Measurements from ENCODE around the gene ZNF662.

The ZNF662 gene

GRCh38 chr3:42942693-42943092 is 36.8 kb downstream of the ZNF662 start (continued):
- TF ChIP-seq ESRRG (CRISPR knock-in tag; IDR thresholded peaks at IDR 0.05) (no peak), ISL1 (CRISPR knock-in tag; IDR thresholded peaks at IDR 0.05) (no peak), ZFP3 (CRISPR knock-in tag; IDR thresholded peaks at IDR 0.05) (no peak), PPARA (CRISPR knock-in tag; IDR thresholded peaks at IDR 0.05; ENCODE audit: borderline replicate concordance) (no peak), ZC3H10 (CRISPR knock-in tag; IDR thresholded peaks at IDR 0.05) (no peak), CSDC2 (CRISPR knock-in tag; IDR thresholded peaks at IDR 0.05) (no peak)

GRCh38 chr3:42946050-42946449 is 40.1 kb downstream of the ZNF662 start:
- TF ChIP-seq ISL1 (CRISPR knock-in tag; IDR thresholded peaks at IDR 0.05) (no peak), TCF4 (CRISPR knock-in tag; IDR thresholded peaks at IDR 0.05; ENCODE audit: borderline replicate concordance) (no peak), ESRRG (CRISPR knock-in tag; IDR thresholded peaks at IDR 0.05) (no peak), ZC3H10 (CRISPR knock-in tag; IDR thresholded peaks at IDR 0.05) (no peak), CSDC2 (CRISPR knock-in tag; IDR thresholded peaks at IDR 0.05) (no peak), BACH2 (CRISPR knock-in tag; IDR thresholded peaks at IDR 0.05; ENCODE audit: borderline replicate concordance) (no peak), SNAI2 (CRISPR knock-in tag; IDR thresholded peaks at IDR 0.05) (no peak), POU6F1 (CRISPR knock-in tag; IDR thresholded peaks at IDR 0.05; ENCODE audit: borderline replicate concordance, low read depth) (no peak), RARB (CRISPR knock-in tag; IDR thresholded peaks at IDR 0.05) (no peak), OSR1 (CRISPR knock-in tag; IDR thresholded peaks at IDR 0.05) (no peak), CSRNP3 (CRISPR knock-in tag; IDR thresholded peaks at IDR 0.05) (no peak), GLIS3 (CRISPR knock-in tag; IDR thresholded peaks at IDR 0.05) (no peak)
- no peak for ATAC-seq

GRCh38 chr3:42957573-42957972 is 51.6 kb downstream of the ZNF662 start:
- no peak for ATAC-seq
- TF ChIP-seq RARB (CRISPR knock-in tag; IDR thresholded peaks at IDR 0.05) (no peak), ARNTL (CRISPR knock-in tag; IDR thresholded peaks at IDR 0.05; ENCODE audit: borderline replicate concordance, low read depth) (no peak), TCF4 (CRISPR knock-in tag; IDR thresholded peaks at IDR 0.05; ENCODE audit: borderline replicate concordance) (no peak), ZFP30 (CRISPR knock-in tag; IDR thresholded peaks at IDR 0.05) (no peak), CSRNP3 (CRISPR knock-in tag; IDR thresholded peaks at IDR 0.05) (no peak), PATZ1 (CRISPR knock-in tag; IDR thresholded peaks at IDR 0.05; ENCODE audit: borderline replicate concordance) (no peak), CREB5 (CRISPR knock-in tag; IDR thresholded peaks at IDR 0.05; ENCODE audit: low read depth) (no peak)

- no peak for ATAC-seq
- TF ChIP-seq ZNF8 (CRISPR knock-in tag; IDR thresholded peaks at IDR 0.05) = no peak
- 0 out of 2 replicates have a peak, but pooled peaks have one; percentile 26 for TF ChIP-seq SNAI2 (CRISPR knock-in tag; IDR thresholded peaks at IDR 0.05)
Observed at GRCh38 chr3:42960282-42960681, 54.3 kb downstream of the ZNF662 start.

- no peak for ATAC-seq
- no peak for TF ChIP-seq ISL1 (CRISPR knock-in tag; IDR thresholded peaks at IDR 0.05)
Observed at GRCh38 chr3:42960786-42961185, 54.8 kb downstream of the ZNF662 start.

Data from SK-N-SH treated with all-trans-retinoic acid at 6 μM for 48 hours (cell line).